GM13977 (cell line): ENCODE measurements around the gene HCN4.

Experiments used
- DNase-seq: peaks from one replicate; pipeline ENCODE4 v3.0.0; 2012; ENCODE audit warnings: low spot score
- in situ Hi-C: fragments of 300-500 bp; cut with MboI; formaldehyde crosslinking; loops from one replicate; pipeline ENCODE4 v1.12.0; 2022; ENCODE audit warnings: low sequenced_read_pairs, low pct_unique_long_range_greater_than_20kb, mixed read lengths, inconsistent platforms; ENCODE audit not compliant: unreplicated experiment
- TF ChIP-seq, protein P1 (sequence below): IDR thresholded peaks from 2 replicates; pipeline ENCODE4 v1.5.1; 2012; ENCODE audit warnings: mild to moderate bottlenecking, control low read depth; ENCODE audit not compliant: insufficient read depth; ENCODE audit errors: extremely low read depth, missing control alignments

The HCN4 gene

DNA sequence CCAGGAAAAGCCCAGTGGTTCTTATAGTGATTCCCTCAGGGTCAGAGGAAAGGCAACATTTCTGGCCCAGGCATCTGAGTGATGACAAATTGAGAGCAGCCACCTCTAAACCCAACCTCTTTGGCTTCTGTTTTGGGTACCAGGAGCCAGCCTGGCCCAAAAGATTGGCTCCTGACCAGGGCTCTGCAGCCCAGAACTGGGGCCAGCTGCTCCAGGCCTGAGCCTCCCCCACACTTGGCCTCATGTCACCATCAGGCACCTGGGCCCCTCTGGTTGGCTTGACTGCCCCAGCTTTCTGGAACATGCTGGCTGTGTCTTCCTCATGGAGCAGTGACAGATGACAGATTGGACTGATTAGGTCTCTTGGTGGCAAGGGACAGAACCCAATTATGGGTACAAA lies 26.0 kb upstream of the HCN4 start:
- TF ChIP-seq, protein P1, sequence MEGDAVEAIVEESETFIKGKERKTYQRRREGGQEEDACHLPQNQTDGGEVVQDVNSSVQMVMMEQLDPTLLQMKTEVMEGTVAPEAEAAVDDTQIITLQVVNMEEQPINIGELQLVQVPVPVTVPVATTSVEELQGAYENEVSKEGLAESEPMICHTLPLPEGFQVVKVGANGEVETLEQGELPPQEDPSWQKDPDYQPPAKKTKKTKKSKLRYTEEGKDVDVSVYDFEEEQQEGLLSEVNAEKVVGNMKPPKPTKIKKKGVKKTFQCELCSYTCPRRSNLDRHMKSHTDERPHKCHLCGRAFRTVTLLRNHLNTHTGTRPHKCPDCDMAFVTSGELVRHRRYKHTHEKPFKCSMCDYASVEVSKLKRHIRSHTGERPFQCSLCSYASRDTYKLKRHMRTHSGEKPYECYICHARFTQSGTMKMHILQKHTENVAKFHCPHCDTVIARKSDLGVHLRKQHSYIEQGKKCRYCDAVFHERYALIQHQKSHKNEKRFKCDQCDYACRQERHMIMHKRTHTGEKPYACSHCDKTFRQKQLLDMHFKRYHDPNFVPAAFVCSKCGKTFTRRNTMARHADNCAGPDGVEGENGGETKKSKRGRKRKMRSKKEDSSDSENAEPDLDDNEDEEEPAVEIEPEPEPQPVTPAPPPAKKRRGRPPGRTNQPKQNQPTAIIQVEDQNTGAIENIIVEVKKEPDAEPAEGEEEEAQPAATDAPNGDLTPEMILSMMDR = no peak
- DNase-seq = no peak
- in situ Hi-C loops = no loop called here

GRCh38 chr15:73393336-73393735 lies 24.6 kb upstream of the HCN4 start:
- no peak for DNase-seq
- in situ Hi-C loops = no loop called here
- TF ChIP-seq, protein P1 = no peak

DNA sequence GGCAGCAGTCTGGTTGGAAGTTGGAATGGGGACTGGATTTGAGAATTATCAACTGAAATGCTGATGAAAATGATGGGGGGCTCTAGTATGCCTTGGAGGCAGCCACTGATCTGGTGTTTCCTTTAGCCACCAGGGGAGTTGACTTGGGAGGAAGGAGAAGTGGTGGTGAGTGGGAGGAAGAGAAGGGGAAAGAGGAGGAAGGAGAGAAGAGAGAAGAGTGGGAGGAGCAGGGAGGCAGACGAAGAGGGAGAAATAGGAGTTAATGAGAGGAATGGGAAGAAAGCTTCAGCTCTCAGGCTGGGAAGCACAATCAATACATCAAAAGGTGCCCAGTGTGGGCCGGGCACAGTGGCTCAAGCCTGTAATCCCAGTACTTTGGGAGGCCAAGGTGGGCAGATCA lies 23.3 kb upstream of the HCN4 start:
- no peak for DNase-seq
- TF ChIP-seq, protein P1 = no peak
- in situ Hi-C loops = no loop called here

GRCh38 chr15:73391128-73391872 lies 22.5 kb upstream of the HCN4 start:
- DNase-seq = no peak
- in situ Hi-C loops = no loop called here
- TF ChIP-seq, protein P1 = no peak

DNA sequence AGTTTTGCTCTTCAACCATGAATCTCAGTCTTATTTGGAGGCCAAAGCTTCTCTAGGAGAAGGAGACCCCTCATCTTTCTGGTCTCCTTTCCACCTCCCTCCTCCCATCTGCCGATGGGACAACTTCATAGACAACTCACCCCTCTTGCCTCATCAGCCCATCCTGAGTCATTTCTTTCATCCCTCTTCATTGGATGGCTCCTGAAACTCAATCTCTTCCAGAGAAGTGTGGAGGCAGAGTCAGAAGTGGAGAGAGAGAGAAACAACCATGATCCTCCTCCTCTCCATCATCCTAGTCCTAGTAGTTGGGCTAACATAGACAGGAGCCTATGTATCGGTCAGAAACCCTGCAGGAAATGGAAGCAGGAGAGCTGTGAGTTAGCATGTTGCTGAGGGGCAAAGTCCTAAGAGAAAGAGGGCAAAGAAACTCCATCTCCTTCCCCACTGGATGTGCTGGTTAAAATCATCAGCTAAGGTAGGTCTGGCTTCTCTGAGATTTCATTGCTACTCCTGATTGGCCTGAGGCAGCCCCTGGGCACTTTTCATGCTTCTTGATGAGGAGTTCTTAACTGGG lies 21.3 kb upstream of the HCN4 start:
- TF ChIP-seq, protein P1 = no peak
- in situ Hi-C loops = no loop called here
- no peak for DNase-seq

DNA sequence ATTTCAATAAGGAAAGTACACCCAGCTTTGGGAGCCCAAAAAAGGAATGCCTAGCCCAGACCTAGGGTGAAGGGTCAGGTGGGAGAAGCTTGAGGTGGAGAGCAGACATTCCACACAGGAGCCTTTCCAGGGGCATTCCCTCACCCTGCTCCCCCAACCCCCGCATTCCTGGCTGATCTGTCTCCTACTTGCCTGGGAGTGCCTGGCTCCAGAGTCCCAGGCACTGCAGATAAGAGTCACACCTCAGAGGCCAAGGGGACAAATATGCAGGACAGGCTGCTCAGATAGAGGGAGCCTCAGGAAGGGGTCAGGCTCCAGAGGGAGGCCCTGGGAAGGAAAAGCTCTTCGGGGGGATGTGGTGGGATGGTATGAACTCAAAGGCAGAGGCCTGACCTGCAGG lies 20.8 kb upstream of the HCN4 start:
- DNase-seq = no peak
- TF ChIP-seq, protein P1 = no peak
- in situ Hi-C loops = no loop called here
